ENCODE data around the gene PAMR1.

The PAMR1 gene

DNA sequence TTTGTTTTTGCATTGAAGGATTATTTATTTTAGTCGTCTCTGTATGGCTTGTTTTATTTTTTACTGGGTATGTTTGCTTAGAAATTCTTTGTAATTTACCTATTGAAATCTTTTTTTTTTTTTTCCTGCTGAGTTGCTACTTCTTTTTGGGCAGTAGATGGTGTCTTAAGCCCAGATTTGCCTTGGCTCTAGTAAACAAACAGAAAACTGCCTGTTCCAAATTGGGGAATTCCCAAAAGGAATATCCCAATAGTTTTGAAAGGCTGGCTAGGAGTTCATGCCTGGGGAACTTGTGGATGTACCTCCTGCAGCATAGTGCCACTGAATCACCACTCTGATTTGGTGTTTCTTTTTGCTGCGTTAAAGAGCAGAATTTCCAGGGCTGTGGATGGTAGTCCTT lies 17.7 kb downstream of the PAMR1 start:
- no peak for DNase-seq (ENCODE audit: extremely low read depth in 1 of 2, low read depth in 1 of 2)

DNA sequence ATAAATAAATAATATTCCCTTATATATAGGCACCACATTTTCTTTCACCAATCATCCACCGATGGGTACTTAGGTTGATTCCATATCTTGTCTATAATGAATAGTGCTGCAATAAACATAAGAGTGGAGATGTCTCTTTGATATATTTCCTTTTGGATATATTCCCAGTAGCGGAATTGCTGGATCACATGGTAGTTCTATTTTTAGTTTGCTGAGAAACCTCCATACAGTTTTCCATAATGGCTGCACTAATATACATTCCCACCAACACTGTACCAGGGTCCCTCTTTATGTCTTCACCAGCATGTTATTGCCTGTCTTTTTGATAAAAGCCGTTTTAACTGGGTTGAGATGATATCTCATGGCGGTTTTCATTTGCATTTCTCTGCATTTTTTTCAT lies 23.6 kb downstream of the PAMR1 start:
- DNase-seq (ENCODE audit: extremely low read depth in 1 of 2, low read depth in 1 of 2) = no peak

DNA sequence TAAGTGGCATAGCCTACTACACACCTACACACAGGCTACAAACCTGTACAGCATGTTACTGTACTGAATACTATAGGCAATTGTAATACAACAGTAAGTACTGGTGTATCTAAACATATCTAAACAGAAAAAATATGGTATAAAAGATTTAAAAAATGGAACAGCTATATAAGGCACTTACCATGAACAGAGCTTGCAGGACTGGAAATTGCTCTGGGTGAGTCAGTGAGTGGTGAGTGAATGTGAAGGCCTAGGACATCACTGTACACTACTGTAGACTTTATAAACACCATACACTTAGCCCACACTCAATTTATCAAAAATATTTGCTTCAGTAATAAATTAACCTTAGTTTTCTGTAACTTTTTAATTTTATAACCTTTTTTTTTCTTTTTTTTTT lies 24.7 kb downstream of the PAMR1 start:
- no peak for DNase-seq (ENCODE audit: extremely low read depth in 1 of 2, low read depth in 1 of 2)

DNA sequence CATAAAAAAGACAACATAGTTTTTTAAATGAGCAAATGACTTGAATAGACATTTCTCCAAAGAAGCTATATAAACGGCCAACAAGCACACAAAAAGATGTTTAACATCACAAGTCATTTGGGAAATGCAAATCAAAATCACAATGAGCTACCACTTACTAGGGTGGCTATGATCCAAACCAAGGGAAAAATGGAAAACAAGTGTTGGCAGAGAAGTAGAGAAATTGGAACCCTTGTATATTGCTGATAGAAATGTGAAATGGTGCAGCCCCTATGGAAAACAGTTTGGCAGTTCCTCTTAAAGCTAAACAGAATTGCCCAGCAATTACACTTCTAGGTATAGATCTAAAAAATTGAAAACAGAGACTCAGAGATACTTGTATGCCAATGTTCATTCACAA lies 29.0 kb downstream of the PAMR1 start:
- DNase-seq (ENCODE audit: extremely low read depth in 1 of 2, low read depth in 1 of 2) = no peak

DNA sequence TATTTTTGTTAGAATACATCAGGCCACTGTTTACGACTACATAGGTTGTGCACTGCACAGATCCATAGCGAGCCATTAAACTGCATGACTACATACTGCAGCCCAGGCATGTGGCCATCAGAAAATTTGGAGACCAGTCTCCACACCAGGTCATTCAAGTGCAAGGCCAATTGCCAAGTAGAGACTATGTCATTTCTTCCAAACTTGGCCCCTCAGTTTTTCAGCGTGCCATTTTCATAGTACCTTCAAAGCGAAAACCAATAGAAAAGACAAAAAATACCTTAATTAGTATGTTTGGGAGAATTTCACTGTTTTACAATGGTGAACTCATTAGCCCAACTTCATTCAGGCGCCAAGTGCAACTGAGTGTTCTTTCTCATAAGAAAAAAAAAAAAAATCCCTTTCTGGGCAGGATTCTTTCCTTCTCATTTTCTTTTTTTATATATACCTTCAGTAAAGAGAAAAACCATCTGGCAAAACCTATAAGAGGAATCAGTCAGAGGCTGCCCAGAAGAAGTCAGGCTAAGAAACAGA lies 30.4 kb downstream of the PAMR1 start:
- no peak for DNase-seq (ENCODE audit: extremely low read depth in 1 of 2, low read depth in 1 of 2)

DNA sequence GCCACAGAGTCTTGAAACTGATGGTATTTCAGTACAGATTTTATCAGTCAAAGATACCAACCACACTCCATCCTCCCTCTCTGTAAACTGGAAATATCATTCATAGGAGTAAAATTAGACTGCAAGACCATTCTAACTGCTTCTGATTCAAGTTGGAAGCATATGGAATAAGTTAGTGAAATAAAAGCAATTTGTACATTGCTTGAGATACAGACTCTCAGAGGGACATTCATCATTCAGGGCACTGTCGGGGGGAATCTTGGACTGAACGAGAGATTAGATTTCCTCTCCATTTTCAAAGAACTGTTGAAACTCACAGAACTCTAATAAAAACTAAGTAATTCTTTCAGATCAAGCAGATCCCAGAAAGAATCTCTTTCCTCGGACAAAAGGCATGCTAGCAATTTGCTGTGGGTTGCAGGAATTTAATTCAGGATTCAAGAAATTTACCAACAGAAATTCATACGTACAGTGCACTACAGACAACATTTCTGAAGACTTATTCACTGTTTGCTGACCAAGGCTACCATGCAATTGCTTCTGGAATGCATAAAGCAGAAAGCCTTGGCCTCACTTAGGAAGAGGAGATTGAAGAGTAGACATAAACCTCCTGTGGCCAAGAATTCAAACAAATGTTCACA lies 34.1 kb downstream of the PAMR1 start:
- DNase-seq (ENCODE audit: extremely low read depth in 1 of 2, low read depth in 1 of 2) = no peak

DNA sequence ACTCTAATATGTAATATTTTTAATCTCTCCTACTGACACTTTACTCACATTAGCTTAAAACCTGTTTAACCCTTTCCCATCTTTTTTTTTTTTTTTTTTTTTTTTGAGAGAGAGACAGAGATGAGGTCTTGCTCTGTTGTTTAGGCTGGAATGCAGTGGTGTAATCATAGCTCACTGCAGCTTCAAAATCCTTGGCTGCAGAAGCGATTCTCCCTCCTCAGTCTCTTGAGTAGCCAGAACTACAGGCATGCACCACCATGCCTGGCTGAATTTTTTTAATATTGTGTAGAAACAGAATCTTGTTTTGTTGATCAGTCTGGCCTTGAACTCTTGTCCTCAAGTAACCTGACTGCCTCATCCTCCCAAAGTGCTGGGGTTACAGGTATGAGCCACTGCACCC lies 37.3 kb downstream of the PAMR1 start:
- DNase-seq (ENCODE audit: extremely low read depth in 1 of 2, low read depth in 1 of 2) = no peak

DNA sequence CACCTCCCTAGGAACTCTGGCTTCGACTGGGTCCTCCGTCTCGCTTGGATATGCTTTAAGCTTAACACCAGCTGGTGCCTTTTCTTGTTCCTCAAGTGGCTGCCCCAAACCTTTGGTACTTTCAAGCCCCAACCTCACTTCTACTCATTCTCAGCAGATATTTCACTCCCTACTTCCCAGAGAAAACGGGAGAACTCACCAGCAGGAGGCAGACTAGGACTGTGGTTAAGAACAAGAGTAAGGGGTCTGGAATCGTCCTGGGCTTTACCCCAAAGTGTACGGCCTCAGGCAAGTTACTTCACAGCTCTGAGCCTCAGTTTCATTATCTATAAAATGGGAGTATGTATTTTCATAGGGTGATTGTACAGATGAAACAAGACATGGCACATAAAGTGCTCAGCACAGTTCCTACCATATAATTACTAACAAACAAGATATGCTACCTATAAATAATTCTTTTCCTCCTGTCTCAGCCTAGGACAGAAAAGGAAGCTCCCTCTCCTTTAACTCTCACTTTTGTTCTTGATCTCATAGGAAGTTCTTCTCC lies 37.8 kb downstream of the PAMR1 start:
- no peak for DNase-seq (ENCODE audit: extremely low read depth in 1 of 2, low read depth in 1 of 2)

DNA sequence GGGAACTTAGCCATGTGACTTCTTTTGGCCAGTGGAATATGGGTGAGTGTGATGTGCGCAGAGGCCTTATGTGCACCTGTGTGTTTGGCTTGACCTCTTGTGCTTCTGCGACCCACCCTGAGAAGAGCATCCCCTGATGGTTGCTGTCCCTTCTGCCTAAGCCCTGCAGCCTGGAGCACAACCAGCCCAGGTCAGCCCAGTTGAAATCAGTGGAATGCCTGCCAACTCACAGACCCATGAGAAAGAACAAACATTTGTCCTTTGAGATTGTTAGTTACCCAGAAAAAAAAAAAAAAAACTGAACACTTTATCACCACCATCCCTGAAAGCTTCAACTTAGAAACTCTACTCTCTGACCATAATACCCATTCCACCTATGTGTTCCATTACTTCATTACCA lies 38.5 kb downstream of the PAMR1 start:
- no peak for DNase-seq (ENCODE audit: extremely low read depth in 1 of 2, low read depth in 1 of 2)

DNA sequence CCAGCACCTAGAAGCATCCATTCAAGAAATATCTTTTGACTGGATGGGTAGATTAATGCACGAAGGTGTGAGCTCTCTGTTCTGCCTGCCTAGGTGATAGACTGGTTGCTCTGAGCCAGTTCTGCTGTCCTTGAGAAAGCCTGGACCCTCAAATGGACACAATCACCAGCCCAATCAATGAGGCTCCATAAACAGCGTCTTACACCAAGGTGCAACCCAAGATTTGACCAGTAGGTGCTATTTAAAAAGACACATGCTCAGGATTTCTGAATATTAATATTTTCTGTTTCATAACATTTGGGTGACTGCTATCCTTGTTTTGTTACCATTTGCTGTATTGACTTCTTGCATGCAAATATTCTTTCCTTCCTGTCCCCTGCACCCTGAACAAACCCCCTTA lies 39.0 kb downstream of the PAMR1 start:
- no peak for DNase-seq (ENCODE audit: extremely low read depth in 1 of 2, low read depth in 1 of 2)

DNA sequence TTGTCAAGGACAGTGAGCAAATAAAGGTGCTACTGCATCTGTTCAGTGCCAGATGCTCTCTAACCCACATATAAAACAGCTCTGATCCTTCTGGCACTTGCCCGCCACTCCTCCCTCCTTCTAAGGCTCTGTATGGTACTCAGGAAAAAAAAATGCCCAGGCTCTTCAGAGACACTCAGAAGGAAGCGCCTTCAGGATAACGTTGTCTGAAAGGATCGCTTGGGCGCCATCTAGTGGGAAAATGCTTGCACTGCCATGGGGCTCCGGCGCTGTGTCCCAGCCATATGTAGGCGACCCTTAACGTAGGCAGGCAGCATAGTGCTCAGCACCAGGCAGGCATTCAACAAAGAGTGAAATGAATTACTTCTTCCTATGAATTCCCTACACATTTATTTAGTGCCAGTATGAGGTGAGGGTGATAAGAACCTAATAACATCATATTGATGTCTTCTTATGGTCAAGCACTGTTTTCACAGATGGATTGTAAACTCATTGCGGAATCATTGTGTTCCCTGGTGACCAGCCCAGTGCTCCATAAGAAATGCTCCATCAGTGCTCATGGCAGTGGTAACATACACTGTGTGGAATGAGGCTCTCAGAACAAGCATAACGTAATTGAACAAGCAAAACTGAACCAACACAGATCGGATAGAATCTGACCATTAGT lies 39.6 kb downstream of the PAMR1 start:
- DNase-seq (ENCODE audit: extremely low read depth in 1 of 2, low read depth in 1 of 2) = peak; percentile 34 to 43

DNA sequence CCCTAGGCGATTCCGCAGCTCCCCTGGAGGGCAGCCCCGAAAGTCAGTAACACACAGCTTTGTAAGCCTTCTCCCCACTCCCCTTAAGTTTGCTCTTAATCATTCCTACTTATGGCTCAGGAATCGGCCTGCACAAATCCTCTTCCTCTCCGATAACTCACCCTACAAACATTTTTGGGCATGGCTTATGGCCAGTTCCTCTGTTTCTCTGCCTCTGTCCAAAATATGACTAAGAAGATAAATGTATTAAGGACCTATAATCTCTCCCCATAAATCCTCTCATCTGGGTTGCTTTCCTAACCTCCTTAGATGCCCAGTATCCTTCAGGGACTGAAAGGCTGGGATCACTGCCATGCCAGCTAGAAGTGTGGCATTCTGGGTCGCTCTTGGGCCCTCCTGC lies 41.0 kb downstream of the PAMR1 start:
- DNase-seq (ENCODE audit: extremely low read depth in 1 of 2, low read depth in 1 of 2) = no peak

DNA sequence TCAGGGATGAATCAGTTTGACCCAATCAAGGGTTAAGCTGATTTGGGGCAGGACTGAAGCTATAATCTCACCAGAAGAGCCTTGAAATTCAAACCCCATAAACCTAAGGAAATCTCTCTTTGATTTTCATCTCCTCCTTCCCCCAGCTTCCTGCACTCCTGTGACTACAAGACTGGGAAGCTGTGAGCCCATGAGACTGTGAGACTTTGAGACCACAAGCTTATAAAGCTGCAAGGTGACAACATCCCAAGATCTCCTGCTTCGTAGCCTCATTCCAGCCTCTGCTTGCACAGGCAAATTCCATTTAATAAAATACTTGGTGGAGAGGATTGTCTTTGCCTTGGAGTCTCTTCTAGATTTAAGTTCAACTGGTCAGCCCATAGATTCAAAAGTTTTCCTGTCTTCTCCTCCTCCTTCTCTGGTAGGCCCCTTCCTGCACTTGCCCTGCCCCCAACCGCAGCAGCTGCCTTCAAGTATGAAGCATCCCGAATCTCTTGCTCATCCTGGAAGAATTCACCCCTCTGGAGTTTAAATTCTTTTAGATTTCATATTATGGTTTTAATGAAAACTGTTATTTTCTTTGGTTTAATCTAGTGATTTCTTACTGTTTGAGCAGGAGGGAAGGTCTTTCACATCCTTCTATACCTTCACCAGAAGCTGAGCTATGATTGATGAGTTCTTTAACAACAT lies 42.1 kb downstream of the PAMR1 start:
- no peak for DNase-seq (ENCODE audit: extremely low read depth in 1 of 2, low read depth in 1 of 2)

DNA sequence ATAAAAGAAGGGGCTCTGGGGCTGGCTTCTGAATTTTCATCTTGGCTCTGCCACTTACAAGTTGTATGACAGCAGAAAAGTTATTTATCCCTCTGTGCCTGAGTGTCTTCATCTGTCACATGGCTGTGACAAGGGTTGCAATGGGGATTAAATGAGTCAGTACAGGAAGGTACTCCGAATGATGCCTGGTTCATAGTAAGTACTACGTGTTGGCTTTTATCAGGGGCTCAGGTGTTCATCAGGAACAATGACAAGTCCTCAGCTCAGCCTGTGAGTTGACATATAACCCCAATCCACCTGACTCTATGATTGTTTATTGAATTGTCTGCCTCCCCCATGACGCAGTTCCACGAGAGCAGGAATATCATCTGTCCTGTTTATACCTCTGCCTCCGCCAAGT lies 45.7 kb downstream of the PAMR1 start:
- no peak for DNase-seq (ENCODE audit: extremely low read depth in 1 of 2, low read depth in 1 of 2)

DNA sequence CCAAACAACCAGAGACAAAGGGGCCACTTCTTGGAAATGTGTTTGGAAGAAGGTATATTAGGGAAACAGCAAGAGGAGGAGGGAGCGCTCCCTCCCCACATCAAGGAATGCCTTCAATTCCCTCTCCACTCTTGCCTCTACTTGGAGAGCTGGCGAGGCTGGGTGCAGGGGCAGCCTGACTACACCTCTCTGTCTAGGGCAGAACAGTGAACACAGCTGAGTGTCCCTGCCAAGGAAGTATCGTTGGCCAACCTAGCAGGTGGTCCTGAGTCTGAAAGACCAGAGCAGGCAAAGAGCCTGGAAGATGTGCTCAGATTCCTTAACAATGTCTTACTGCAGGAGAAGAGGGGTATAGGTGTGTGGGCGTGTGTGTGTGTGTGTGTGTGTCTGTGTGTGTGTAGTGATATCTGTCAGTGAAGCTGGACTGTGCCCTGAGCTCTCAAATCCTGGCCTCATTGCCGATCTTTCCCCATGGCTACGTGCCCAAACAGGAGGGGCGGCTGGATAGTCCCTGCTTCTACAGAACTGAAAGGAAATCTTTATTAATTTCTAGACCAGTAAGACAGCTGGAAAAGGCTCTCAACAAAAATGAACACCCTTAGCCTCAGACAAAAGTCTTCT lies 46.8 kb downstream of the PAMR1 start:
- DNase-seq (ENCODE audit: extremely low read depth in 1 of 2, low read depth in 1 of 2) = no peak

DNA sequence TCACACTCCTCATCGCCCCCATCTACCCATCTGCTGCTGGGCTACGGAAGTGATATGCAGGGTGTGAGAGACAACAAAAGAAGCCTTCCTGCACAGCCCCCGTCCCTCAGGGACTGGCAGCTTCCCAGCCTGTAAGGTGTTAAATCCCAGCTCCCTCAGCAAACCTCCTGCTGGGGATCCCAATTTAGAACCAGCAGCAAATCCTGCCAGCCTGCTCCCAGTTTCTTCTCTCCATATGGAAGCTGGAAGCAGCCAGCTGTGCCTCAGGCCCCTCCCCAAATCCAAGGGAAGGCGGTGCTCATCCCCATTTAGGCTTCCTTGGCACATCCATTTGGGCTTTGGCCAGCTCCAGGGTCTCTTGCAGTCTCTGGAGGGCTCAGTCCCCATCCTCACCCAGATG lies 47.5 kb downstream of the PAMR1 start:
- DNase-seq (ENCODE audit: extremely low read depth in 1 of 2, low read depth in 1 of 2) = no peak

DNA sequence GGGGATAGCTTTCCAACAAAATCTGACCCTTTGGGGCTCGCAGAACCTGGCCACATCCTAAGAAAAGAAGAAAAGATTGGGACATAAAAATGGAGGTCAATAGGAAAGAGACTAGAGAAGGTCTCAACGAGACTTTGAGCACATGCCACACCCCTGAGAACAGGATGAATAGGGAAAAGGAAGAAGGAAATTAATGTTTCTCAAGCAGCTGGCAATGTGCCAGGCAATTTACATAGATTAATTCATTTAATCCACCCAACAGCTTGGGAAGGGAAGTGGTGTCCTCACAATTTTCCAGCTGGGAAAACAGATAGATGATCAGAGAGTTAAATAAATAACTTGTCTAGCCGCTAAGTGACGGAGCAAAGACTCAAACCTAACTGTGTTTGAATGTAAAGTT lies 50.7 kb downstream of the PAMR1 start:
- DNase-seq (ENCODE audit: extremely low read depth in 1 of 2, low read depth in 1 of 2) = no peak

DNA sequence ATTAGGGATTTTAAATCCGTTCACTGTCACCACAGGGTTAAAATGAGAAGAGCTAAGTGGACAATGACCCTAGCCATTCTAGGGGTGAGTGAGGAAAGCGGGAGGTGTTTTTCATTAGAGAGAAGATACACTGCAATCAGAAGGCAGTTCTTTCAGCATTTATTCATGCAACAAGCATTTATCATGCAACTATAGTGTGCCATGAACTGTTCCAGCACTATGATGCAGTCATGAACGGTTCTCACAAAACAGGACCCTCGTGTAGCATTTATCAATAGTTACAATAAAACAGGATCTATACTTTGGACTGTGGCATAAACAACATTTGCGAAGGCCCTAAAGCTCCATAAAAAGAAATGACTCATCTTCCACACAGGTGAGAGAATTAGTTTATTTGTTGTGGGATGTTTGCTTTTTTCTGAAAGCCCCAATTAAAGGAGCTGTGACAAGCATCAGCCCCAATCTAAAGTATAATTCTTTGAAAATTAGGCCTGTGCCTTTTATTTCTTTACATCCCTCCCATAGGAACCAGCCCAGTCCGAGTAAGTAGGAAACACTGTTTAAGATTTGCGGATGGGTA lies 51.5 kb downstream of the PAMR1 start:
- no peak for DNase-seq (ENCODE audit: extremely low read depth in 1 of 2, low read depth in 1 of 2)

DNA sequence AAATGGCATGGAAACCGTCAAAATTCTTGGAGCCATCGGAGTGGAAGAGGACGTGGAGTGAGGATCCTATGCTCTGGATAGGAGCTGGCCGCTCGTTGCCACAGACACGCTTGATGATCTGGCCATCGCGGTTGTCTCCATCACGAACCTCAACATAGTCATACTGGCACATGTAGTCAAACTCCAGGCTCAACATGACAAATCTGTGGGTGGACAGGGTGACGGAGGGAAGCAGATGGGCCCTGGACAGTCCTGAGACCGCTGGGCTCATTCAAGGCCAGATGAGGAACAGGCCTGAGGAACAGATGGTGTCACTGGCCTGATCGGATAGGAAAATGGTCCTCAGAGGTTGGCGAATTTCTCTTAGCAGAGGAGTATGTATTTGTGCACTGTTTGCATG lies 54.8 kb downstream of the PAMR1 start:
- DNase-seq (ENCODE audit: extremely low read depth in 1 of 2, low read depth in 1 of 2) = no peak

DNA sequence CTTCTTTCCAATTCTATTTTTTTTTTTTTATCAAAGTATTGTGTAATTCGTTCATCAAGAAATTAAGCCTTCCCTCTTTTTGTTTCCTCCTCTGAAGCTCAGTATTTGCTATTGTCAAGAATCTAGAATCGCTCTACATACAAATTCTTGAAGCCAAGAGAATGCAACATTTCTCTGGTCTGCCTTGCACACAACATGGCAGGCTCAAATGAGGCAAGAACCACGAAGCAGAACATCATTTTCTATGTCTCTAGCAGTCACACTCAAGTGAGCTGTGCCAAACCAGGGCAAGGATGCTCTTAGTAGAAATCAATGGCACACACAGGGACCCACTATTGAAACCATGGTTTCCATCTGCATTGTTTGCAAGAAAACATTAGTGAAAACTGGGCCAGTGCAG lies 59.4 kb downstream of the PAMR1 start:
- DNase-seq (ENCODE audit: extremely low read depth in 1 of 2, low read depth in 1 of 2) = no peak

DNA sequence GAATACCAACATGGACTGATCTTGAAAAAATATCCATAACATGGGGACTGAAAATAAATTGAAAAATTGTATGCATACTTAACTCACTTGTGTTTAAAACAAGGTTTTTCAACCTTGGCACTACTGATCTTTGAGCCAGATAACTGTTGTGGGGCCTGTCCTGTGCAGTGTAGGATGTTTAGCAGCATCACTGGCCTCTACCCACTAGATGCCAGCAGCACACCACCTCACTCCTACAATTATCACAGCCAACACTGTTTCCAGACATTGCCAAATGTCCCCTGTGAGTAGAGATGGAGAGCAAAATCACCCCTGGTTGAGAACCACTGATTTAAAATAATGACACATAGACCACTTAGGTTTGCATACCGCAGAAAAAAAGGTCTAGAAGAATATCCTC lies 61.1 kb downstream of the PAMR1 start:
- no peak for DNase-seq (ENCODE audit: extremely low read depth in 1 of 2, low read depth in 1 of 2)

All from stimulated activated CD8-positive, alpha-beta memory T cell treated with anti-CD3 and anti-CD28 coated beads, Interleukin-7, amount 100 ng/mL, for 48 hours (primary cell).